Fibroblast of lung (primary cell): ENCODE data around the gene CDC42EP5.

Experiments used
- EZH2 ChIP-seq: IDR thresholded peaks from 2 replicates; pipeline ENCODE4 v1.5.1; 2012; ENCODE audit warnings: low read length, control low read depth, mild to moderate bottlenecking; ENCODE audit errors: missing control alignments
- TF ChIP-seq, protein P1 (sequence below), 2 donors: IDR thresholded peaks in 1 of 2; conservative IDR thresholded peaks in 1 of 2; 1 replicate in 1 of 2; 2 replicates in 1 of 2; pipeline ENCODE4 v1.5.1; 2011 to 2012; ENCODE audit warnings: low read length in 2 of 2, control low read depth in 1 of 2, inconsistent platforms in 1 of 2, low read depth in 1 of 2, mild to moderate bottlenecking in 1 of 2

DNA sequence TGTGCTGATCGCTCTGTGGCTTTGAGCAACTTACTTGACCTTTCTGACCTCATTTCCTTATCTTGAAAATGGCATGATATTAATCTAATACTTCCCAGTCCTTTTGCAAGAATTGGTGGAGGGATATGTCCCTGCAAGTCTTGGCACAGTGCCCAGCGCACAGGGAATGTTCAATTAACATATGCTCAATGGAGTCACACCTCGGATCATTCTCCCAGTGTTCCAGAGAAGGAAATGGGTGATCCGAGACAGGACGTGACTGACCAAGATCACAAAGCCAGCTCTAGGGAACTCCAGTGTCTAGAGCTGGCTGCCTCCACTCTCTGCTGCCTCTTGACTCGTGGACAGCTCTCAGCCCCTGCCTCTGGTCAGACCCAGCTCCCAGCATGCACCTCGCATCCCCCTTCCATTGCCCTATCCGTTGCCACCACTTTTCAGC lies 3.6 kb downstream of the CDC42EP5 start:
- TF ChIP-seq, protein P1, sequence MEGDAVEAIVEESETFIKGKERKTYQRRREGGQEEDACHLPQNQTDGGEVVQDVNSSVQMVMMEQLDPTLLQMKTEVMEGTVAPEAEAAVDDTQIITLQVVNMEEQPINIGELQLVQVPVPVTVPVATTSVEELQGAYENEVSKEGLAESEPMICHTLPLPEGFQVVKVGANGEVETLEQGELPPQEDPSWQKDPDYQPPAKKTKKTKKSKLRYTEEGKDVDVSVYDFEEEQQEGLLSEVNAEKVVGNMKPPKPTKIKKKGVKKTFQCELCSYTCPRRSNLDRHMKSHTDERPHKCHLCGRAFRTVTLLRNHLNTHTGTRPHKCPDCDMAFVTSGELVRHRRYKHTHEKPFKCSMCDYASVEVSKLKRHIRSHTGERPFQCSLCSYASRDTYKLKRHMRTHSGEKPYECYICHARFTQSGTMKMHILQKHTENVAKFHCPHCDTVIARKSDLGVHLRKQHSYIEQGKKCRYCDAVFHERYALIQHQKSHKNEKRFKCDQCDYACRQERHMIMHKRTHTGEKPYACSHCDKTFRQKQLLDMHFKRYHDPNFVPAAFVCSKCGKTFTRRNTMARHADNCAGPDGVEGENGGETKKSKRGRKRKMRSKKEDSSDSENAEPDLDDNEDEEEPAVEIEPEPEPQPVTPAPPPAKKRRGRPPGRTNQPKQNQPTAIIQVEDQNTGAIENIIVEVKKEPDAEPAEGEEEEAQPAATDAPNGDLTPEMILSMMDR (conservative IDR thresholded peaks at IDR 0.05 in 1 of 2, IDR thresholded peaks at IDR 0.05 in 1 of 2; ENCODE audit: low read depth in 1 of 2, low read length in 2 of 2), result no peak
- TF ChIP-seq EZH2, result no peak
